ENCODE measurements around the gene SH3BGRL3. TPM values are rescaled to one million over a fixed set of nuclear protein-coding genes. Genes with fewer than 3 reads are reported as not detected.
"Not testable (repeated sequence)": the region's sequence is repeated elsewhere in the genome, so short reads cannot be mapped to it uniquely, and the experiment has no call there.

The SH3BGRL3 gene
- total RNA-seq, 4 donors from 2014 or later = 49.6 to 97.2 (median 56.0) TPM

GRCh38 chr1:26327956-26328362, 48.1 kb downstream of the SH3BGRL3 start:
- WGBS, 2 donors = 77 to 82% methylated on average over 7 to 8 of the region's 8 CpGs
- Histone ChIP-seq H3K27ac (no peak overlapping the region), H3K27me3 (peaks cover 0 to 31% of the 10 kb centered on the region in 2 donors), H3K36me3 (no peaks in the 10 kb centered on the region), H3K4me1 (no peaks in the 10 kb centered on the region), H3K4me3 (no peak overlapping the region), H3K9me3 (no peaks in the 10 kb centered on the region)
- TF ChIP-seq CTCF (IDR thresholded peaks at IDR 0.05) (no peak), EP300 (IDR thresholded peaks at IDR 0.05) (no peak), POLR2A (IDR thresholded peaks at IDR 0.05) (no peak)
- no peak for DNase-seq (ENCODE audit: low spot score in 2 of 2)

- no peak overlapping the region for H3K27ac ChIP-seq
- H3K4me3 ChIP-seq = no peak overlapping the region
- no peaks in the 10 kb centered on the region for H3K36me3 ChIP-seq
- no peak for DNase-seq (ENCODE audit: low spot score in 2 of 2)
- TF ChIP-seq POLR2A (IDR thresholded peaks at IDR 0.05) (no peak), CTCF (IDR thresholded peaks at IDR 0.05) (no peak), EP300 (IDR thresholded peaks at IDR 0.05) (no peak)
- no peaks in the 10 kb centered on the region for H3K9me3 ChIP-seq
- H3K27me3 ChIP-seq = peaks cover 0 to 37% of the 10 kb centered on the region in 2 donors
- H3K4me1 ChIP-seq = no peaks in the 10 kb centered on the region
- 64 to 70% methylated on average over 7 to 8 of the region's 8 CpGs for WGBS, 2 donors
Observed at GRCh38 chr1:26328597-26328996, 48.7 kb downstream of the SH3BGRL3 start.

- not testable (repeated sequence) for H3K27ac ChIP-seq; H3K9me3 ChIP-seq; DNase-seq (ENCODE audit: low spot score in 2 of 2); H3K4me3 ChIP-seq; H3K4me1 ChIP-seq; H3K36me3 ChIP-seq
- 88 to 95% methylated on average over 4 of the region's 4 CpGs for WGBS, 2 donors
- peaks cover 0 to 45% of the 10 kb centered on the region in 2 donors for H3K27me3 ChIP-seq
Observed at GRCh38 chr1:26329380-26329779, 49.5 kb downstream of the SH3BGRL3 start.

- no peaks in the 10 kb centered on the region for H3K9me3 ChIP-seq
- no peaks in the 10 kb centered on the region for H3K4me1 ChIP-seq
- H3K4me3 ChIP-seq = no peak overlapping the region
- peaks cover 0 to 54% of the 10 kb centered on the region in 2 donors for H3K27me3 ChIP-seq
- no peak overlapping the region for H3K27ac ChIP-seq
- TF ChIP-seq POLR2A (IDR thresholded peaks at IDR 0.05) = no peak
- no peak for TF ChIP-seq CTCF (IDR thresholded peaks at IDR 0.05)
- no peak for TF ChIP-seq EP300 (IDR thresholded peaks at IDR 0.05)
- WGBS, 2 donors = 77 to 88% methylated on average over 5 of the region's 5 CpGs
- no peaks in the 10 kb centered on the region for H3K36me3 ChIP-seq
- DNase-seq (ENCODE audit: low spot score in 2 of 2) = no peak
Observed at GRCh38 chr1:26330276-26330675, 50.4 kb downstream of the SH3BGRL3 start.

Other genes with a start within 250 kb of the SH3BGRL3 start
- gene SLC30A2, start 234.0 kb upstream of the SH3BGRL3 start, total RNA-seq = not detected
- under 1 TPM in 2 of 4 donors, not detected in 2; 0.21 to 0.98 TPM for gene TRIM63, start 212.5 kb upstream of the SH3BGRL3 start, total RNA-seq
- 1 to 10 TPM; 5.4 to 9.0 (median 7.1) TPM for gene PDIK1L, start 168.3 kb upstream of the SH3BGRL3 start, total RNA-seq
- 10 to 100 TPM; 11.9 to 22.7 (median 14.2) TPM for gene FAM110D, start 121.0 kb upstream of the SH3BGRL3 start, total RNA-seq
- gene C1orf232, start 111.1 kb upstream of the SH3BGRL3 start, total RNA-seq = not detected
- 10 to 100 TPM; 24.9 to 46.5 (median 38.2) TPM for gene ZNF593, start 110.2 kb upstream of the SH3BGRL3 start, total RNA-seq
- not detected for gene ZNF593OS, start 108.3 kb upstream of the SH3BGRL3 start, total RNA-seq
- 1 to 10 TPM in 3 of 4 donors, not detected in 1; 2.6 to 5.7 (median 4.0) TPM for gene CNKSR1, start 102.6 kb upstream of the SH3BGRL3 start, total RNA-seq
- not detected for gene CATSPER4, start 89.5 kb upstream of the SH3BGRL3 start, total RNA-seq
- 10 to 100 TPM; 14.9 to 23.7 (median 20.0) TPM for gene CEP85, start 45.9 kb upstream of the SH3BGRL3 start, total RNA-seq
- 10 to 100 TPM; 13.8 to 48.3 (median 19.7) TPM for gene UBXN11, start 26.6 kb downstream of the SH3BGRL3 start, total RNA-seq
- gene CD52, start 37.9 kb downstream of the SH3BGRL3 start, total RNA-seq = 1 to 10 TPM in 1 of 4 donors, not detected in 3; 4.8 TPM
- under 1 TPM in 1 of 4 donors, not detected in 3; under 0.01 TPM for gene CRYBG2, start 74.0 kb downstream of the SH3BGRL3 start, total RNA-seq
- not detected for gene ZNF683, start 92.7 kb downstream of the SH3BGRL3 start, total RNA-seq
- gene LIN28A, start 130.7 kb downstream of the SH3BGRL3 start, total RNA-seq = not detected
- 10 to 100 TPM; 24.7 to 45.4 (median 32.8) TPM for gene DHDDS, start 152.2 kb downstream of the SH3BGRL3 start, total RNA-seq
- 100 to 1,000 TPM; 165 to 237 (median 207) TPM for gene HMGN2, start 192.4 kb downstream of the SH3BGRL3 start, total RNA-seq
- 10 to 100 TPM; 10.7 to 37.2 (median 13.5) TPM for gene RPS6KA1, start 249.7 kb downstream of the SH3BGRL3 start, total RNA-seq

All from tibial nerve (tissue), 4 donors.